Renal cortical epithelial cell (primary cell): ENCODE results near the gene UBL3. TPM values are rescaled to one million over a fixed set of nuclear protein-coding genes. Genes with fewer than 3 reads are reported as not detected.
A peak's percentile ranks its signal among the peaks of the same experiment; 100 is the strongest.

ENCODE experiments used
- DNase-seq: peaks from one replicate; pipeline ENCODE4 v3.0.0-alpha.2; 2011; ENCODE audit warnings: low read depth
- total RNA-seq: library from RNA; depleted of rRNA; stranded (reverse); fragments of >200 nt; gene quantifications from 2 replicates; pipeline ENCODE4 v1.2.3, GENCODE V29; 2014

Gene UBL3
- total RNA-seq, 1 donor from 2014 or later, result 49.9 TPM

DNA sequence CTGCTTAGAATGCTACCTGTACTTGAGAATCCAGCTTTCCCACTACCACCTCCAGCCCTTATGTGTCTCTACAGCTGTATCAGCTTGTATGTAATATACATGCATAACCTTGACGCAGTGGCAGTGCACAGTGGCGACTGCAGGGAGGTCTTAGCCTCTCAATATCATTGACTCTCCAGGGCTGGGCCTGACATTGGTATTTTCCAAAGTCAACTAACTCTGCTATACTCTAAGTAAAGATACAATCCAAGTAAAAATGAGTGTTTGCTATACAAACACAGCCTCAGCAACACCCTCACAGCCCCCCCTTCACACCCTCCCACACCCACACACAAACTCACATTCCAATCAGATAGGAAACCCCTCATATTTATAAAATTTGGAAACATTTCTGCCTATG lies 6.7 kb upstream of the UBL3 start:
- no peak for DNase-seq

DNA sequence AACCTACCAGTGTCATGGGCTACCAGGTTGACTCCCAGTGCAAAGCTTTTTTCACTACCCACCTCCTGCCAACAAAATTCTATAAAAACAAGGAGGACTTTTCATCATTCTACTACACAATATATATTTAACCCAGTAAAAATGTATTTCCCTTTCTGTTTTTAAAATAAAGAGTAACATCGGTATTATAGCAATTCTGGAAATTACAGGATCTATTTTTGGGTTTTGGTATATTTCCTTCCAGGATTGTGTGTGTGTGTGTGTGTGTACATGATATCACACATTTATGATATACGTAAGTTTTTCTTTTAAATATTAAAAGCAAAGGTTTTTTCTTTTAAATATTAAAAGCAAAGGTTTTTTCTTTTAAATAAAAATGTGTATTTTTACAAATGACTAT lies 6.0 kb upstream of the UBL3 start:
- no peak for DNase-seq

DNA sequence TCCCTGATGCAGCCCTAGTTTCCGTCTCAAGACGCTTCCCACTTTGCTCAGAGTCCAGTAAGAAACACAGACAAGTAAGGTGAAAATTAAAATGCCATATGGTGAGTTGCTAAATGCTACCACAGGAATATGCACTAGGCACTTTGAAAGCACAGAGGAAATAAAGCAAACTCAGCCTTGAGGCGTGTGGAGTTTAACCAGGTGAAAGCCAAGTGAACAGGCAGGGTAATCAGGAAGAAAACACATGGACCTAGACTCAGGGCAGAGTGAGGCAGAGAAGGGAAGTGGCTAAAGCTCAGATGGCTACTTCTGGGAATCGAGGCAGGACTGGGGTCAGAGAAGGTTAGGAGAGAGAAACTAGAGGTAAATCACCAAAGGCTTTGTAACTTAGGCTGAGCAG lies 5.4 kb upstream of the UBL3 start:
- no peak for DNase-seq

- DNase-seq, result no peak
Observed at GRCh38 chr13:29855009-29855408, 4.6 kb upstream of the UBL3 start.

GRCh38 chr13:29853131-29853530 lies 2.7 kb upstream of the UBL3 start:
- DNase-seq, result no peak

GRCh38 chr13:29852472-29853054 lies 2.1 kb upstream of the UBL3 start:
- no peak for DNase-seq

- peak; percentile 70 for DNase-seq
Observed at GRCh38 chr13:29849731-29850212, 645 bp downstream of the UBL3 start.

DNA sequence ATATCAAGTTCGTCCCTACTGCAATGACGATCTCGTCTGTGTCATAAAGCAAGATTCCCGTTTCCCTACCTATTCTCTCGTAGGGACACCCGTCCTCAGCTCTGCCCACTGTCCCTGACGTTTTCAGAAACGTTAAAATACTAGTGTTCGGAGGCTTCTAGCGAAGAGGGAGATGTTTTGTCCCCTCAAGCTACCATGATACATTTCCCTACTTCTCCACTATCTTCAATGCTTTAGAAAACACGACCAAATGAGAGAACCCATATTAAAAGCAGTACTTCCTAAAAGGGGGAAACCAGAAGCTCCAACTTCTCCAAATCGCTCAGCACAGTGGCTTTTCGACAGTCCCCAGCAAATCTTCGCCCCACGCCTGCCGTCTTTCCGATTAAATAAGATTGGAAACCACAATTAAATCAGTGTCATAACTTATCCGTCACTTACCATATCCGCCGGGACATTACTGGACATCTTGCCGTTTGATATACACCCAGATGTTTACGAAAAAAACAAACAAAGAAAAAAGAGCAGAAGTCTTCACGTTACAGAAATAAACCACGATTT lies 1.3 kb downstream of the UBL3 start:
- peak; percentile 41 for DNase-seq

GRCh38 chr13:29847501-29847983 lies 2.9 kb downstream of the UBL3 start:
- peak; percentile 47 for DNase-seq

GRCh38 chr13:29846475-29847256 lies 3.8 kb downstream of the UBL3 start:
- no peak for DNase-seq

DNA sequence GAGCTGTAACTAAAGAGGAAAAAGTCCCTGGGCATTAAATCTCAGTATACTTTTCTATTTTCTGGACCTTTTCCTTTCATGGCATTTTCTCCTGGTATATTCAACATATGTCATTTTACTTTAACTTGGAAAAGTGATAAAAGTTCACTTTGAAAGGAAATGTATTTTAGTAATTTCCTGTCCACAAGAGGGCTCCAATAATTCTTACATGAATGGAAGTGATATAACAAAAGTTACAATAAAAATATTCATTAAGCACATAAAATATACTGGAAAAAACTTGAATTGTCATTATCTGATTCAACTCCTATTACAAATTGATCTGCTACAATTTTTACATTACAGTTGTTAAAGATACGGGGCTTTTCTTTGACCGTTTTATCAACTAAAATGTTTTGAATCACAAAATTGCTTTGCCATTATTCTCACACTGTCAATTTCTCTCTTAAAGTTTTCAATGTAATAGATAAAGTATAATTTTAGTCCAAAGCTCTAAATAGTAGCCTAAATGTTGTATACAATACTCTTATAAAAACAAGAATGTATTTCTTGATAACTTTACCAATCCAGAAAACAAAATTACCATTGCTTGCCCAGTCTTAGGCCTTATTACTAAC lies 4.9 kb downstream of the UBL3 start:
- DNase-seq, result peak; percentile 42

- peak; percentile 31 for DNase-seq
Observed at GRCh38 chr13:29844441-29844840, 6.0 kb downstream of the UBL3 start.

DNA sequence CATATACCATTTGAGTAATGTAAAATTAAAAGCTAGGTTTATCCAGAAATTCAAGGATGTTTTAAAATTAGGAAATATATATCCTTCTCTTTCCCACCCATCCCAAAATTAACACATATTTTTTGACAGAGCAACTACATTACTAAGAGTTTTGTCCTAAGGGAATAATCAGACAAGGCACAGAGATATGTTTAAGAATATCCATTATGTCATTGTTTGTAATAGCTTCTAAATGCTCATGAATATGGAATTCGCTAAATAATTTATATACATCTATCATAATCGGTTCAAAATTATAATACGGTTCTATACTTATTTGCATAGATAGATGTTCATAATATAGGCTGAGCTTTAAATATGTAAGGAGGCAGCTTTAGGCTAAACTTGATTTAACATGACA lies 9.8 kb downstream of the UBL3 start:
- no peak for DNase-seq

- DNase-seq, result no peak
Observed at GRCh38 chr13:29835280-29836061, 14.9 kb downstream of the UBL3 start.

GRCh38 chr13:29832761-29833298 lies 17.6 kb downstream of the UBL3 start:
- DNase-seq, result no peak

DNA sequence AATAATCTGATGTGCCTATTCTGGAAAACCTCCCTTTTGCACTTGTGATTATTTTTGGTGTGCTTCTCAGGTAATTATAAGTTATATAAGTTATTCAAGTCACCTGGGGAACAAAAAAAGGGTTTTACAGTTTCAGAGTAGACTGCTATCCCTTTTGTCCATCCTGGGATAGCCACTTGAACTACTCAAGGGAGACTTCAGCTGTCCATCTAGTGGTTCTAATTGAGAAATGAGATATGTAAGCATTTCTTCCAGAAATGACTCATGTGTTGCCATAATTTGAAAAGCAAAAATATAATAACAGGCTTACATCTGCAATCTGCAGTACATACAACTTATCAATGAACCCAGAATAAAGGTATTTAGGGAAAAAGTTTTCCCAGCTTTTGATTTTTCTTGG lies 20.4 kb downstream of the UBL3 start:
- no peak for DNase-seq

GRCh38 chr13:29819143-29819542 lies 31.3 kb downstream of the UBL3 start:
- no peak for DNase-seq

- DNase-seq, result no peak
Observed at GRCh38 chr13:29817604-29818378, 32.6 kb downstream of the UBL3 start.

GRCh38 chr13:29816715-29817114 lies 33.7 kb downstream of the UBL3 start:
- no peak for DNase-seq

GRCh38 chr13:29815336-29815735 lies 35.1 kb downstream of the UBL3 start:
- DNase-seq, result no peak

GRCh38 chr13:29810898-29811297 lies 39.5 kb downstream of the UBL3 start:
- DNase-seq, result no peak
